ENCODE results near the gene ROBO3.

Gene ROBO3

GRCh38 chr11:124865181-124865901 is at the start of gene ROBO3:
ROBO3 (plus strand) TSS chr11:124865432; CDS start chr11:124865578, 146 bp downstream.
- DNase-seq (ENCODE audit: low read depth in 2 of 2), result no peak

GRCh38 chr11:124817036-124817435 is 48.2 kb upstream of the ROBO3 start:
- DNase-seq (ENCODE audit: low read depth in 2 of 2), result no peak

- DNase-seq (ENCODE audit: low read depth in 2 of 2), result no peak
These were observed 43.1 kb upstream of the ROBO3 start for GRCh38 chr11:124821995-124822730.

- DNase-seq (ENCODE audit: low read depth in 2 of 2), result no peak
These were observed 41.5 kb upstream of the ROBO3 start for GRCh38 chr11:124823512-124824376.

GRCh38 chr11:124825876-124826275 is 39.4 kb upstream of the ROBO3 start:
- DNase-seq (ENCODE audit: low read depth in 2 of 2), result no peak

GRCh38 chr11:124829986-124830385 is 35.2 kb upstream of the ROBO3 start:
- DNase-seq (ENCODE audit: low read depth in 2 of 2), result no peak

- DNase-seq (ENCODE audit: low read depth in 2 of 2), result no peak
These were observed 34.5 kb upstream of the ROBO3 start for GRCh38 chr11:124830749-124831148.

GRCh38 chr11:124831897-124832296 is 33.3 kb upstream of the ROBO3 start:
- no peak for DNase-seq (ENCODE audit: low read depth in 2 of 2)

- no peak for DNase-seq (ENCODE audit: low read depth in 2 of 2)
These were observed 32.7 kb upstream of the ROBO3 start for GRCh38 chr11:124832571-124832970.

- DNase-seq (ENCODE audit: low read depth in 2 of 2), result no peak
These were observed 30.6 kb upstream of the ROBO3 start for GRCh38 chr11:124834526-124835180.

- DNase-seq (ENCODE audit: low read depth in 2 of 2), result no peak
These were observed 29.3 kb upstream of the ROBO3 start for GRCh38 chr11:124835918-124836317.

GRCh38 chr11:124837491-124837856 is 27.8 kb upstream of the ROBO3 start:
- DNase-seq (ENCODE audit: low read depth in 2 of 2), result no peak

- DNase-seq (ENCODE audit: low read depth in 2 of 2), result no peak
These were observed 26.5 kb upstream of the ROBO3 start for GRCh38 chr11:124838805-124839127.

GRCh38 chr11:124839128-124839971 is 25.9 kb upstream of the ROBO3 start:
- DNase-seq (ENCODE audit: low read depth in 2 of 2), result no peak

GRCh38 chr11:124839972-124840621 is 25.1 kb upstream of the ROBO3 start:
- DNase-seq (ENCODE audit: low read depth in 2 of 2), result no peak

GRCh38 chr11:124840666-124841065 is 24.6 kb upstream of the ROBO3 start:
- DNase-seq (ENCODE audit: low read depth in 2 of 2), result no peak

- no peak for DNase-seq (ENCODE audit: low read depth in 2 of 2)
These were observed 24.0 kb upstream of the ROBO3 start for GRCh38 chr11:124841201-124841600.

GRCh38 chr11:124841840-124842239 is 23.4 kb upstream of the ROBO3 start:
- DNase-seq (ENCODE audit: low read depth in 2 of 2), result no peak

GRCh38 chr11:124842305-124842704 is 22.9 kb upstream of the ROBO3 start:
- DNase-seq (ENCODE audit: low read depth in 2 of 2), result no peak

GRCh38 chr11:124843616-124843910 is 21.7 kb upstream of the ROBO3 start:
- DNase-seq (ENCODE audit: low read depth in 2 of 2), result no peak

- no peak for DNase-seq (ENCODE audit: low read depth in 2 of 2)
These were observed 20.6 kb upstream of the ROBO3 start for GRCh38 chr11:124844664-124845079.

Measured in stimulated activated CD8-positive, alpha-beta memory T cell treated with anti-CD3 and anti-CD28 coated beads, Interleukin-7, amount 100 ng/mL, for 1 hour (primary cell).